Renal pelvis (tissue), 12 donors: ENCODE results near the gene CXCL12. TPM values are rescaled to one million over a fixed set of nuclear protein-coding genes. Genes with fewer than 3 reads are reported as not detected.

ENCODE experiments used
- DNase-seq: peaks from one replicate; pipeline ENCODE4 v3.0.0-alpha.2; 2013
- long read RNA-seq, 16 experiments: transcript quantifications; one replicate each; lab custom pipeline, GENCODE V29; 2026
- polyA plus RNA-seq, 3 donors: library from polyadenylated mRNA; unstranded; fragments of 120-200 nt; gene quantifications; one replicate each; pipeline ENCODE4 v1.2.1, GENCODE V29; 2013; ENCODE audit not compliant: insufficient read length in 3 of 3

CXCL12 gene
- polyA plus RNA-seq = 100 to 1,000 TPM; 284 to 373 (median 364) TPM
- long read RNA-seq, donor 1, transcript CXCL12-202 (4 exons, 470 nt) = minor isoform, 6 of 225 reads
- long read RNA-seq, donor 1, transcript CXCL12-207 (2 exons, 596 nt) = minor isoform, 8 of 225 reads
- long read RNA-seq, donor 1, transcript CXCL12-203 (4 exons, 3,532 nt) = minor isoform, 47 of 225 reads
- long read RNA-seq, donor 1, transcript CXCL12-201 (3 exons, 1,857 nt) = major isoform, 155 of 225 reads
- long read RNA-seq, donor 1, partial matches to known transcripts = 8 of 225 reads
- long read RNA-seq, donor 1, other reads (novel, unspliced or antisense) = 0 of 225 reads
- long read RNA-seq, donor 2, transcript CXCL12-202 (4 exons, 470 nt) = minor isoform, 7 of 252 reads
- long read RNA-seq, donor 2, transcript CXCL12-201 (3 exons, 1,857 nt) = major isoform, 170 of 252 reads
- long read RNA-seq, donor 2, transcript CXCL12-203 (4 exons, 3,532 nt) = minor isoform, 60 of 252 reads
- long read RNA-seq, donor 2, transcript CXCL12-207 (2 exons, 596 nt) = minor isoform, 7 of 252 reads
- long read RNA-seq, donor 2, partial matches to known transcripts = 7 of 252 reads
- long read RNA-seq, donor 2, other reads (novel, unspliced or antisense) = 0 of 252 reads
- long read RNA-seq, donor 3, transcript CXCL12-202 (4 exons, 470 nt) = minor isoform, 10 of 239 reads
- long read RNA-seq, donor 3, transcript CXCL12-203 (4 exons, 3,532 nt) = minor isoform, 53 of 239 reads
- long read RNA-seq, donor 3, transcript CXCL12-207 (2 exons, 596 nt) = minor isoform, 13 of 239 reads
- long read RNA-seq, donor 3, transcript CXCL12-201 (3 exons, 1,857 nt) = major isoform, 145 of 239 reads
- long read RNA-seq, donor 3, partial matches to known transcripts = 10 of 239 reads
- long read RNA-seq, donor 3, other reads (novel, unspliced or antisense) = 8 of 239 reads
- long read RNA-seq, donor 4, transcript CXCL12-202 (4 exons, 470 nt) = minor isoform, 9 of 365 reads
- long read RNA-seq, donor 4, transcript CXCL12-207 (2 exons, 596 nt) = minor isoform, 11 of 365 reads
- long read RNA-seq, donor 4, transcript CXCL12-201 (3 exons, 1,857 nt) = major isoform, 260 of 365 reads
- long read RNA-seq, donor 4, transcript CXCL12-203 (4 exons, 3,532 nt) = minor isoform, 70 of 365 reads
- long read RNA-seq, donor 4, partial matches to known transcripts = 14 of 365 reads
- long read RNA-seq, donor 4, other reads (novel, unspliced or antisense) = 0 of 365 reads
- long read RNA-seq, donor 5, transcript CXCL12-201 (3 exons, 1,857 nt) = major isoform, 72 of 109 reads
- long read RNA-seq, donor 5, transcript CXCL12-203 (4 exons, 3,532 nt) = minor isoform, 29 of 109 reads
- long read RNA-seq, donor 5, transcript CXCL12-207 (2 exons, 596 nt) = minor isoform, 6 of 109 reads
- long read RNA-seq, donor 5, partial matches to known transcripts = 0 of 109 reads
- long read RNA-seq, donor 5, other reads (novel, unspliced or antisense) = 0 of 109 reads
- long read RNA-seq, donor 6, transcript CXCL12-203 (4 exons, 3,532 nt) = minor isoform, 43 of 129 reads
- long read RNA-seq, donor 6, transcript CXCL12-201 (3 exons, 1,857 nt) = major isoform, 72 of 129 reads
- long read RNA-seq, donor 6, transcript CXCL12-207 (2 exons, 596 nt) = minor isoform, 6 of 129 reads
- long read RNA-seq, donor 6, partial matches to known transcripts = 5 of 129 reads
- long read RNA-seq, donor 6, other reads (novel, unspliced or antisense) = 0 of 129 reads
- long read RNA-seq, donor 7, transcript CXCL12-207 (2 exons, 596 nt) = minor isoform, 35 of 428 reads
- long read RNA-seq, donor 7, transcript CXCL12-202 (4 exons, 470 nt) = minor isoform, 9 of 428 reads
- long read RNA-seq, donor 7, transcript CXCL12-201 (3 exons, 1,857 nt) = major isoform, 248 of 428 reads
- long read RNA-seq, donor 7, transcript CXCL12-203 (4 exons, 3,532 nt) = minor isoform, 101 of 428 reads
- long read RNA-seq, donor 7, partial matches to known transcripts = 20 of 428 reads
- long read RNA-seq, donor 7, other reads (novel, unspliced or antisense) = 11 of 428 reads
- long read RNA-seq, donor 8, transcript CXCL12-203 (4 exons, 3,532 nt) = minor isoform, 57 of 279 reads
- long read RNA-seq, donor 8, transcript CXCL12-201 (3 exons, 1,857 nt) = major isoform, 193 of 279 reads
- long read RNA-seq, donor 8, transcript CXCL12-207 (2 exons, 596 nt) = minor isoform, 14 of 279 reads
- long read RNA-seq, donor 8, transcript CXCL12-202 (4 exons, 470 nt) = minor isoform, 8 of 279 reads
- long read RNA-seq, donor 8, partial matches to known transcripts = 5 of 279 reads
- long read RNA-seq, donor 8, other reads (novel, unspliced or antisense) = 0 of 279 reads
- long read RNA-seq, donor 9, transcript CXCL12-202 (4 exons, 470 nt) = minor isoform, 12 of 336 reads
- long read RNA-seq, donor 9, transcript CXCL12-203 (4 exons, 3,532 nt) = minor isoform, 77 of 336 reads
- long read RNA-seq, donor 9, transcript CXCL12-207 (2 exons, 596 nt) = minor isoform, 22 of 336 reads
- long read RNA-seq, donor 9, transcript CXCL12-201 (3 exons, 1,857 nt) = major isoform, 192 of 336 reads
- long read RNA-seq, donor 9, partial matches to known transcripts = 33 of 336 reads
- long read RNA-seq, donor 9, other reads (novel, unspliced or antisense) = 0 of 336 reads
- long read RNA-seq, donor 10, transcript CXCL12-201 (3 exons, 1,857 nt) = major isoform, 154 of 248 reads
- long read RNA-seq, donor 10, transcript CXCL12-203 (4 exons, 3,532 nt) = minor isoform, 62 of 248 reads
- long read RNA-seq, donor 10, transcript CXCL12-207 (2 exons, 596 nt) = minor isoform, 19 of 248 reads
- long read RNA-seq, donor 10, partial matches to known transcripts = 11 of 248 reads
- long read RNA-seq, donor 10, other reads (novel, unspliced or antisense) = 0 of 248 reads
- long read RNA-seq, donor 11, transcript CXCL12-202 (4 exons, 470 nt) = minor isoform, 7 of 184 reads
- long read RNA-seq, donor 11, transcript CXCL12-201 (3 exons, 1,857 nt) = major isoform, 114 of 184 reads
- long read RNA-seq, donor 11, transcript CXCL12-207 (2 exons, 596 nt) = minor isoform, 17 of 184 reads
- long read RNA-seq, donor 11, transcript CXCL12-203 (4 exons, 3,532 nt) = minor isoform, 44 of 184 reads
- long read RNA-seq, donor 11, partial matches to known transcripts = 0 of 184 reads
- long read RNA-seq, donor 11, other reads (novel, unspliced or antisense) = 0 of 184 reads
- long read RNA-seq, donor 12, transcript CXCL12-201 (3 exons, 1,857 nt) = major isoform, 276 of 445 reads
- long read RNA-seq, donor 12, transcript CXCL12-207 (2 exons, 596 nt) = minor isoform, 9 of 445 reads
- long read RNA-seq, donor 12, transcript CXCL12-203 (4 exons, 3,532 nt) = minor isoform, 126 of 445 reads
- long read RNA-seq, donor 12, transcript CXCL12-202 (4 exons, 470 nt) = minor isoform, 12 of 445 reads
- long read RNA-seq, donor 12, partial matches to known transcripts = 22 of 445 reads
- long read RNA-seq, donor 12, other reads (novel, unspliced or antisense) = 0 of 445 reads
- long read RNA-seq, donor 13, transcript CXCL12-201 (3 exons, 1,857 nt) = major isoform, 81 of 117 reads
- long read RNA-seq, donor 13, transcript CXCL12-203 (4 exons, 3,532 nt) = minor isoform, 25 of 117 reads
- long read RNA-seq, donor 13, transcript CXCL12-202 (4 exons, 470 nt) = minor isoform, 5 of 117 reads
- long read RNA-seq, donor 13, transcript CXCL12-207 (2 exons, 596 nt) = minor isoform, 6 of 117 reads
- long read RNA-seq, donor 13, partial matches to known transcripts = 0 of 117 reads
- long read RNA-seq, donor 13, other reads (novel, unspliced or antisense) = 0 of 117 reads
- long read RNA-seq, donor 14 = 0 reads
- long read RNA-seq, donor 15, transcript CXCL12-207 (2 exons, 596 nt) = minor isoform, 5 of 214 reads
- long read RNA-seq, donor 15, transcript CXCL12-203 (4 exons, 3,532 nt) = minor isoform, 35 of 214 reads
- long read RNA-seq, donor 15, transcript CXCL12-201 (3 exons, 1,857 nt) = major isoform, 166 of 214 reads
- long read RNA-seq, donor 15, partial matches to known transcripts = 6 of 214 reads
- long read RNA-seq, donor 15, other reads (novel, unspliced or antisense) = 0 of 214 reads
- long read RNA-seq, donor 16, transcript CXCL12-201 (3 exons, 1,857 nt) = major isoform, 185 of 311 reads
- long read RNA-seq, donor 16, transcript CXCL12-202 (4 exons, 470 nt) = minor isoform, 12 of 311 reads
- long read RNA-seq, donor 16, transcript CXCL12-207 (2 exons, 596 nt) = minor isoform, 14 of 311 reads
- long read RNA-seq, donor 16, transcript CXCL12-203 (4 exons, 3,532 nt) = minor isoform, 67 of 311 reads
- long read RNA-seq, donor 16, partial matches to known transcripts = 32 of 311 reads
- long read RNA-seq, donor 16, other reads (novel, unspliced or antisense) = 0 of 311 reads

GRCh38 chr10:44385026-44385695 is at the start of gene CXCL12:
Gene CXCL12, minus strand, starts transcription at chr10:44385097. Its CDS starts 92 bp downstream, at chr10:44385005.
- no peak for DNase-seq

GRCh38 chr10:44427479-44427878 is 42.6 kb upstream of the CXCL12 start:
- no peak for DNase-seq

GRCh38 chr10:44427037-44427436 is 42.1 kb upstream of the CXCL12 start:
- DNase-seq = no peak

- no peak for DNase-seq
Measured at GRCh38 chr10:44426247-44427034, 41.5 kb upstream of the CXCL12 start.

- no peak for DNase-seq
Measured at GRCh38 chr10:44425466-44425865, 40.6 kb upstream of the CXCL12 start.

GRCh38 chr10:44424957-44425356 is 40.1 kb upstream of the CXCL12 start:
- peak; percentile 30 for DNase-seq

- no peak for DNase-seq
Measured at GRCh38 chr10:44424298-44424697, 39.4 kb upstream of the CXCL12 start.

GRCh38 chr10:44422570-44423101 is 37.7 kb upstream of the CXCL12 start:
- no peak for DNase-seq

- no peak for DNase-seq
Measured at GRCh38 chr10:44422153-44422552, 37.3 kb upstream of the CXCL12 start.

- no peak for DNase-seq
Measured at GRCh38 chr10:44419790-44420549, 35.1 kb upstream of the CXCL12 start.

GRCh38 chr10:44418637-44419036 is 33.7 kb upstream of the CXCL12 start:
- DNase-seq = no peak

GRCh38 chr10:44417761-44418160 is 32.9 kb upstream of the CXCL12 start:
- no peak for DNase-seq

- no peak for DNase-seq
Measured at GRCh38 chr10:44416936-44417335, 32.0 kb upstream of the CXCL12 start.
